ENCODE results near the gene NDST1.

NDST1 gene

GRCh38 chr5:150583541-150584225 is 75.8 kb downstream of the NDST1 start:
- no peak for TF ChIP-seq CTCF (IDR thresholded peaks at IDR 0.05; ENCODE audit: extremely low read depth, missing control alignments)
- DNase-seq (ENCODE audit: low spot score): no peak

- no peak for TF ChIP-seq CTCF (IDR thresholded peaks at IDR 0.05; ENCODE audit: extremely low read depth, missing control alignments)
- DNase-seq (ENCODE audit: low spot score): no peak
Measured at GRCh38 chr5:150584556-150585335, 76.8 kb downstream of the NDST1 start.

- DNase-seq (ENCODE audit: low spot score): no peak
- TF ChIP-seq CTCF (IDR thresholded peaks at IDR 0.05; ENCODE audit: extremely low read depth, missing control alignments): no peak
Measured at GRCh38 chr5:150585781-150586341, 77.9 kb downstream of the NDST1 start.

- DNase-seq (ENCODE audit: low spot score): no peak
- TF ChIP-seq CTCF (IDR thresholded peaks at IDR 0.05; ENCODE audit: extremely low read depth, missing control alignments): no peak
Measured at GRCh38 chr5:150587016-150587415, 79.1 kb downstream of the NDST1 start.

GRCh38 chr5:150587856-150588595 is 80.1 kb downstream of the NDST1 start:
- no peak for DNase-seq (ENCODE audit: low spot score)
- no peak for TF ChIP-seq CTCF (IDR thresholded peaks at IDR 0.05; ENCODE audit: extremely low read depth, missing control alignments)

GRCh38 chr5:150588596-150588890 is 80.6 kb downstream of the NDST1 start:
- DNase-seq (ENCODE audit: low spot score): no peak

More at GRCh38 chr5:150588596-150588890, 80.6 kb downstream of the NDST1 start:
- TF ChIP-seq CTCF (IDR thresholded peaks at IDR 0.05; ENCODE audit: extremely low read depth, missing control alignments): no peak
